Sigmoid colon (tissue), 4 donors: ENCODE measurements around the gene PPP2CA.

Source experiments
- CTCF ChIP-seq, 4 experiments: fragments of 450-650 bp in 3 of 4; fragments of 200-600 bp in 1 of 4; IDR thresholded peaks; one replicate each; pipeline ENCODE4 v1.5.1; 2016 to 2019; ENCODE audit warnings: antibody characterized with exemption in 4 of 4, mild to moderate bottlenecking in 3 of 4, moderate library complexity in 2 of 4
- EP300 ChIP-seq, 4 donors: sonication (generic); formaldehyde crosslinking; IDR thresholded peaks; one replicate each; pipeline ENCODE4 v1.6.1; 2017; ENCODE audit warnings: antibody characterized with exemption in 4 of 4
- POLR2A ChIP-seq, 2 donors: fragments of 450-650 bp; IDR thresholded peaks; one replicate each; pipeline ENCODE4 v1.6.1; 2016; ENCODE audit warnings: antibody characterized with exemption in 2 of 2, mild to moderate bottlenecking in 2 of 2, moderate library complexity in 2 of 2
- POLR2AphosphoS5 ChIP-seq, 4 donors: sonication (generic); formaldehyde crosslinking; IDR thresholded peaks; one replicate each; pipeline ENCODE4 v1.6.1; 2017; ENCODE audit warnings: antibody characterized with exemption in 4 of 4

GRCh38 chr5:134236820-134237219 is 10.9 kb upstream of the PPP2CA start:
- TF ChIP-seq CTCF (IDR thresholded peaks at IDR 0.05) (no peak), POLR2A (IDR thresholded peaks at IDR 0.05) (no peak), EP300 (IDR thresholded peaks at IDR 0.05) (no peak), POLR2AphosphoS5 (IDR thresholded peaks at IDR 0.05) (no peak)
